MCF 10A (cell line): ENCODE results near the gene NPHP3. TPM values are rescaled to one million over a fixed set of nuclear protein-coding genes. Genes with fewer than 3 reads are reported as not detected.

Experiments
- BruUV-seq: library from RNA; stranded (reverse); fragments of 400-500 nt; replicated peaks from 2 replicates; lab custom pipeline; 2021; lab: Mats Ljungman, UMichigan
- CTCF ChIA-PET: fragments of 300-600 bp; sonication (Branson Sonifier 250); formaldehyde crosslinking; extraction: SDS; loops from one replicate; lab custom pipeline; 2021; ENCODE audit warnings: antibody characterized with exemption, inconsistent platforms; lab: Yijun Ruan, JAX
- POLR2A ChIA-PET: fragments of 300-600, 350-650 bp; sonication (Branson Sonifier 250); formaldehyde crosslinking; extraction: SDS; loops from one replicate; lab custom pipeline; 2020; ENCODE audit warnings: antibody characterized with exemption, inconsistent platforms; lab: Yijun Ruan, JAX
- DNase-seq: peaks from one replicate; pipeline ENCODE4 v3.0.0-alpha.2; 2018; ENCODE audit not compliant: unreplicated experiment
- H3K27ac Mint-ChIP-seq: one replicate; pipeline ENCODE4 v1.8.0; 2022; ENCODE audit warnings: mild to moderate bottlenecking, low read depth, mixed read lengths; ENCODE audit not compliant: unreplicated experiment
- H3K27me3 Mint-ChIP-seq: one replicate; pipeline ENCODE4 v1.8.0; 2022; ENCODE audit warnings: mixed read lengths; ENCODE audit not compliant: insufficient read depth, unreplicated experiment
- H3K36me3 Mint-ChIP-seq: one replicate; pipeline ENCODE4 v1.8.0; 2022; ENCODE audit warnings: mild to moderate bottlenecking, moderate library complexity, mixed read lengths; ENCODE audit not compliant: insufficient read depth, unreplicated experiment
- H3K4me1 Mint-ChIP-seq: one replicate; pipeline ENCODE4 v1.8.0; 2022; ENCODE audit warnings: mixed read lengths; ENCODE audit not compliant: insufficient read depth, unreplicated experiment
- H3K4me3 Mint-ChIP-seq: one replicate; pipeline ENCODE4 v1.8.0; 2022; ENCODE audit warnings: mild to moderate bottlenecking, moderate library complexity, mixed read lengths; ENCODE audit not compliant: unreplicated experiment
- H3K9me3 Mint-ChIP-seq: one replicate; pipeline ENCODE4 v1.8.0; 2022; ENCODE audit warnings: mixed read lengths; ENCODE audit not compliant: unreplicated experiment
- intact Hi-C: fragments of 100-400 bp; cut with micrococcal nuclease; formaldehyde crosslinking; loops from 2 replicates; pipeline ENCODE4 v1.14.1; 2022
- total RNA-seq: library from RNA; stranded (reverse); gene quantifications from 2 replicates; pipeline ENCODE4 v1.2.3, GENCODE V29; 2022
- TF ChIP-seq, protein P1 (sequence below): fragments of 200-600 bp; IDR thresholded peaks from one replicate; pipeline ENCODE4 v1.8.0; 2022; ENCODE audit warnings: antibody characterized with exemption, mild to moderate bottlenecking; ENCODE audit not compliant: unreplicated experiment

NPHP3 gene
- total RNA-seq, 1 experiment from 2014 or later: 14.4 TPM

DNA sequence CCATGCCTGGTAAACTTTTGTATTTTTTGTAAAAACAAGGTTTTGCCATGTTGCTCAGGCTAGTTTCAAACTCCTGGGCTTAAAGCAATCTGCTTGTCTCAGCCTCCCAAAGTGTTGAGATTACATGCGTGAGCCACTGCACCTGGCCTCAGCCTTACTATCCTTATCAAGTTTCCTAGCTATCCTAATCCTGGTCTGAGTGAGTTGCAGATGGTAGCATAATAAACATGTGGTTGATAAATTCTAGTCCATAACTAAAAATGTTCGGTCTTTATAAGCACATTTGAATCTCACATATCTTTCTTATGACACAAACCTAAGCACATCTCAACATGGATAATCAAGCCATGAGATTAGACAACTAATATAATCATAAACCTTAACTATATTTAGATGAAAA is 18.5 kb downstream of the NPHP3 start:
- peaks cover 71% of the 10 kb centered on the region for H3K36me3 Mint-ChIP-seq
- ChIA-PET POLR2A (no interaction called here), CTCF (interaction anchor here (0.6 kb wide), 1 partner anchor 843 kb away, joined by 3 read pairs; no protein-coding TSS in a partner anchor)
- DNase-seq: no peak
- H3K4me1 Mint-ChIP-seq: no peaks in the 10 kb centered on the region
- no peak overlapping the region for H3K4me3 Mint-ChIP-seq
- H3K27ac Mint-ChIP-seq: no peak overlapping the region
- intact Hi-C loops: no loop called here
- H3K9me3 Mint-ChIP-seq: no peaks in the 10 kb centered on the region
- TF ChIP-seq, protein P1, sequence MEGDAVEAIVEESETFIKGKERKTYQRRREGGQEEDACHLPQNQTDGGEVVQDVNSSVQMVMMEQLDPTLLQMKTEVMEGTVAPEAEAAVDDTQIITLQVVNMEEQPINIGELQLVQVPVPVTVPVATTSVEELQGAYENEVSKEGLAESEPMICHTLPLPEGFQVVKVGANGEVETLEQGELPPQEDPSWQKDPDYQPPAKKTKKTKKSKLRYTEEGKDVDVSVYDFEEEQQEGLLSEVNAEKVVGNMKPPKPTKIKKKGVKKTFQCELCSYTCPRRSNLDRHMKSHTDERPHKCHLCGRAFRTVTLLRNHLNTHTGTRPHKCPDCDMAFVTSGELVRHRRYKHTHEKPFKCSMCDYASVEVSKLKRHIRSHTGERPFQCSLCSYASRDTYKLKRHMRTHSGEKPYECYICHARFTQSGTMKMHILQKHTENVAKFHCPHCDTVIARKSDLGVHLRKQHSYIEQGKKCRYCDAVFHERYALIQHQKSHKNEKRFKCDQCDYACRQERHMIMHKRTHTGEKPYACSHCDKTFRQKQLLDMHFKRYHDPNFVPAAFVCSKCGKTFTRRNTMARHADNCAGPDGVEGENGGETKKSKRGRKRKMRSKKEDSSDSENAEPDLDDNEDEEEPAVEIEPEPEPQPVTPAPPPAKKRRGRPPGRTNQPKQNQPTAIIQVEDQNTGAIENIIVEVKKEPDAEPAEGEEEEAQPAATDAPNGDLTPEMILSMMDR: no peak
- H3K27me3 Mint-ChIP-seq: no peaks in the 10 kb centered on the region
- no TSS peak for BruUV-seq

DNA sequence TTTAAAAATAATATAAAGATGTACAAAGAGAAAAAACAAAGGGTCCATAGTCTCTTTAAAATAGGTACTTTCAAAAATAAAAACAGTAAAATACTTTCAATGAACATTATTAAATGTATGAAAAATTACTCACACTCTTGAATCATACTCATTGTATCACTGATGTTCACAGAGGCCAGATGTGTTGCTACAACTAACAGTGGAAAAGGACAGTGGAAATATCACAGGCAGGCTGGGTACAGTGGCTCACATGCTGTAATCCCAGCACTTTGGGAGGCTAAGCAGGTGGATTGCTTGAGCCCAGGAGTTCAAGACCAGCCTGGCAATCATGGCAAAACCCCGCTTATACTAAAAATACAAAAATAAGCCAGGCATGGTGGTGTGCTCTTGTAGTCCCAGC is 26.8 kb downstream of the NPHP3 start:
- H3K4me3 Mint-ChIP-seq: no peak overlapping the region
- no peaks in the 10 kb centered on the region for H3K9me3 Mint-ChIP-seq
- no TSS peak for BruUV-seq
- intact Hi-C loops: no loop called here
- ChIA-PET CTCF (no interaction called here), POLR2A (interaction anchor here (0.7 kb wide), 1 partner anchor 14 kb away, joined by 4 read pairs; no protein-coding TSS in a partner anchor)
- peaks cover 82% of the 10 kb centered on the region for H3K36me3 Mint-ChIP-seq
- DNase-seq: no peak
- H3K27me3 Mint-ChIP-seq: no peaks in the 10 kb centered on the region
- H3K4me1 Mint-ChIP-seq: no peaks in the 10 kb centered on the region
- no peak overlapping the region for H3K27ac Mint-ChIP-seq
- TF ChIP-seq, protein P1: no peak

DNA sequence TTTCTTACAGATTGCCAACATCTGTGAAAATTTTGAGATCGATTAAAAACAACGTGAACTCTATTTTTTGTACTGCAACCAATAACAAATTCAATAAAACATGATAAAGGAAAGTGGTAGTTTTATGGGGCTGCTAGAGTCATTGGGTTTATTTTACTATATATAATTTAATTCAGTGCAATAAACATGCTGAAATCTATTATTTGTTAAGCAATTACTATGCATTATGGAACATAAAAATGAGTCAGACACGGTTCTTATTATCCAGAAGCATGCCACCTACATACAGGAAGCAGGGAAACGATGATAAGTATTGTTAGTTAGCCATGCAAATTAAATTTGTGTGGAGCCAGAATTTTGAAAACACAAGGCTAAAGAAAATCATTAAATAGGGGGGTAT is 27.2 kb downstream of the NPHP3 start:
- H3K36me3 Mint-ChIP-seq: peaks cover 82% of the 10 kb centered on the region
- BruUV-seq: no TSS peak

DNA sequence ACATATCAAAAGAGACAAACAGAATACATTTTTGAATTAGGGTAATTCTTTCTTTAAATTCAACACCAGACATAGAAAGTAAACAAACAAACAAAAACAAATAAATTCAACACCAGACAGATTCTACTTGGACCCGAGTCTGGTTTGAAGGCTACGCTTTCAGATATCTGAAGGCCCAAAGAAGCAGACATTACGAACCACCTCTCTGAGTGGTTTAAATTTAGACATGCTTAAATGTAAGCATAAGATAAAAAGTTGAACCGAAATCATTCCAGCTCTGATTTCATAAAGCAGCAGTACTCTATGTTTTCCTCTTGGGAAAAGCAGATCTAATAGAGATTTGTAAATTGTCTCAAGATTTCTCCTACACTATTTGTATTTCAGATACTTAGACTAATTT is 32.2 kb downstream of the NPHP3 start:
- ChIA-PET CTCF (interaction anchor here (1.1 to 1.2 kb wide), 2 partner anchors 20 to 37 kb away, joined by 3 read pairs; no protein-coding TSS in a partner anchor), POLR2A (interaction anchor here (1.0 kb wide), 1 partner anchor 25 kb away, joined by 3 read pairs; no protein-coding TSS in a partner anchor)
- Mint-ChIP-seq H3K9me3 (no peaks in the 10 kb centered on the region), H3K4me1 (no peaks in the 10 kb centered on the region), H3K27me3 (no peaks in the 10 kb centered on the region), H3K27ac (no peak overlapping the region), H3K36me3 (peaks cover 82% of the 10 kb centered on the region), H3K4me3 (no peak overlapping the region)
- BruUV-seq: no TSS peak
- TF ChIP-seq, protein P1: no peak
- no peak for DNase-seq
- intact Hi-C loops: no loop called here

More for the DNA sequence above, 27.2 kb downstream of the NPHP3 start:
- DNase-seq: no peak
- Mint-ChIP-seq H3K27me3 (no peaks in the 10 kb centered on the region), H3K9me3 (no peaks in the 10 kb centered on the region), H3K4me1 (no peaks in the 10 kb centered on the region), H3K27ac (no peak overlapping the region), H3K4me3 (no peak overlapping the region)
- intact Hi-C loops: no loop called here
- ChIA-PET CTCF (no interaction called here), POLR2A (no interaction called here)
- TF ChIP-seq, protein P1: no peak
